TTC549 (cell line): ENCODE results near the gene NKAIN2.
"Not testable (repeated sequence)": the region's sequence is repeated elsewhere in the genome, so short reads cannot be mapped to it uniquely, and the experiment has no call there.

ENCODE experiments used
- FAIRE-seq: peaks from 2 replicates; lab custom pipeline; 2012; peaks lifted over from hg19 to GRCh38; lab: Jason Lieb, UNC

Gene NKAIN2

DNA sequence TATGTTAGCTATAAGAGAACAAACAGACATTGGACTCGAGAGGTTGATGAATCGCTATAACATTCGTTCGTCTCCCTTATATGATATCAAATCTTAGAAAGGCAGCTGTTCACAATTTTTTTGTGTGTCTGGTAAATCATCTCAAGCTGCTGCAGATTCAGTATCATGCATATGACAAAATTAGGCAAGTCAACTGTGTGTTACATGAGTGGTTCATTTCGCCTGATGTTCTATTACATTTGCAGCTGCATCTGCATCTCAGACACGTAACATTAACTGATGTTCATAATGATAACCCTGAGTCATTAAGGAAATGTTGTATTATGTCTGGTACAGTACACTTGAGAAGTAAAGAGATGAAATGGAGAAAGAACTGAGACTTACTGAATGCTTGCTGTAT lies 92.1 kb downstream of the NKAIN2 start:
- no peak for FAIRE-seq

DNA sequence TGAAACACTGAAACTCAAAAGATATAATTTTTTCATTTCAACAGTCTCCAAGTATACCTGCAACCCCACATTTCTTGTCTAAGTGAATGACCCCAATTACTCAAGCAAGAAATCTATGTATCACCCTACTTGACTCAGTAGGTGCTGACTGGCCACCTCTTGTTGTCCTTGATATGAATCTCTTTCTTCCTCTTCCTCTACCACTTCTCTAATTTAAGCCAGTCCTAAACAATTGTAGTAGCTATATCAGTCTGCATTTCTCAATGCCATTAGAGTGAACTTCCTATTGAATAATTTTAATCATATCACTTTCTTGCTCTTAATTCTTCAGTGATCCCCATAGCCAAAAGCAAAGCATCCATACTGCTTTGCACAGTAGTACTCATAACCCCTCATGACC lies 93.2 kb downstream of the NKAIN2 start:
- no peak for FAIRE-seq

DNA sequence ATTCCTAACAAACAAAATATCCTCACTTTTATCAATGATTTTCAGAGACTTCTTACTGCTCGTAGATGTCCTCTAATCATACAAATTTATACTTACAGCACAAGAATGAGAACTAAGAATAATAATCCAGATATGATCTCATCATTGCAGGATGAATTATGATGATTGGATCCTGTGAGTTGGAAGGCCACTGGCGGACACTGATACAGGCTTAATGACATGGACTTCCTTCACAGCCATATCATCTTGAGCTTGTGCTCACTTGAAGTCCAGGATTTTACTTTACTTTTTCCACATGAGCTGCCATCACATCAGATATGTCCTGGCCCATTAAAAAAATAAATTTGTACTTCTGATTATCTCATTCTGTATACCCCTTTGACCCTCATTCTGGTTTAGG lies 94.3 kb downstream of the NKAIN2 start:
- no peak for FAIRE-seq

DNA sequence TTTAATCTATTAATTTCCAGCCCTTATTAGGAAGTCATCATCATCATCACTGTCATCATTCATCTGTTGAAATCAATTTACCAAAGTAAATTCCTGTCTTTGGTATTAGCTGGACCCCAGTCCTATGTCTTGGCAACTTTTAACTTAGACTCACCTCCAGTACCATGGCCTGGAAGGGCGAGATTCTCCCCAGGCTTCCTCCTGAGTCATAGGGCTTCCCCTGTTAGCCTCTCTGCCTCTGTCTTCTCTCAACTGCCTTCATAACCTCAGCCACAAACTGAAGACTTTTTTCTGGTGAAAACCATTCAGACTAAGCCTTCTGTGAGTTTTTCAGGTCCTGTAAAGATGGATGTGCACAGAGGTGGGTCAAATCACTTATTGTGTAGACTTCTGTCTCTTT lies 95.0 kb downstream of the NKAIN2 start:
- FAIRE-seq: no peak

DNA sequence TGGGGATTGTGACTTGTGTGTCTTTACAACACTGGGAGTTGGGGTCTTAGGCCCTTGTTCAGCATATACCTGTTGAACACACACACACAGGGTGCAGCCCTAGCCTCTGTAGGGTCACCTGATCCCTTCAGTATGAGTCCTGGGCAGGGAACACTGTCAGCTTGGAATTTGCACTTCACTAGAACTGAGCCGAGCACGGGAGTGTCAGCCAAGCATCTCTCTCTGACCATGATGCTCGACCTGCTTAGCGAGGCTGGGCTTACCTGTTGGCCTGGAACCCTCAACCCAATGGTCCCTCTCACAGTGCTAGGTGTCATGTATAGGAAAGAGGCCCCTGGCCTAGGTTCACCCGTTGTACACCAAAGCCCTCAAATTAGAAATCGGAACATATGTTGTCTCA lies 96.1 kb downstream of the NKAIN2 start:
- no peak for FAIRE-seq

DNA sequence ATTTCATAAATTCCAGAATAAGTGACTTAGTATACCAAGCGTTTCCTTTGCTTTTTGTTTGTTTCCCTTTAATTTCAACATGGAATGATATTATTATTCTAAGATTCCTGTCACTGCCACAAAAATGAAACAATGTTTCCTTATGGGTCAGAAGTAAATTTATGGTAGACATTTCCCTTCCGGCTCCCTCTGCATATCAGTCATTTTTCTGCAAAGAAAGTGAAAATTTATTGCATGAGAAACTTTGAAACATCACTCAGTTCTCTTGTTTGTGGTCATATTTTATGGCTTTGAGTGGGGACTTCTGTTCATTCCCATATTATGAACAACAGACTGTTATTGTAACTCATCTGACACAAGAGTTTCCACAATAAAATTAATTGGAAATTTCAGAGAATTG lies 97.8 kb downstream of the NKAIN2 start:
- FAIRE-seq: no peak

DNA sequence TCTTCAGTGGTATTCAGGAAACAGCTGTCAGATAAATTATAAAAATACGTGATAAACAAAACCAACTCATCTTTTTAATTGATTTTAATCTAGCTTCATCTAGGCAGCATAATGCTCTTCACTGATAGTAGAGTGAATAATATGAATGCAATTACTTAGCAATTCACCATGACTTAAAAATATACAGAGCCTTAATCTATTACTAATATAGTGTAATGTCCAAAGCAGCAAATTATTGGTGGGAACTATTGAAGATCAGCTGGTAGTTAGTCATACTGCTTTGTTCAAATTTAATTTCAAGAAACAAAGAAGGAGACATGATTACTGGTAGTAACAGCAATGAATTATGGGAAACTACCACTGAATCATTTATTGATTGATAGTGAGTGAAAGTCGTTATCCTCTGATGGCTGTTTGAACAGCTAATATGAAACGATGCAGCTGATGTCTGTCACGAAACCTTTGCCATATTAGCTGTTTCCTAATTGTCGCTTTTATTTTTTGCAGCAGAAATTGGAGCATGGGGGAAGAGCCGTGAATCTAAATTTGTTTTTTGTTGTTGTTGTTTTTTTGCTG lies 99.2 kb downstream of the NKAIN2 start:
- no peak for FAIRE-seq

DNA sequence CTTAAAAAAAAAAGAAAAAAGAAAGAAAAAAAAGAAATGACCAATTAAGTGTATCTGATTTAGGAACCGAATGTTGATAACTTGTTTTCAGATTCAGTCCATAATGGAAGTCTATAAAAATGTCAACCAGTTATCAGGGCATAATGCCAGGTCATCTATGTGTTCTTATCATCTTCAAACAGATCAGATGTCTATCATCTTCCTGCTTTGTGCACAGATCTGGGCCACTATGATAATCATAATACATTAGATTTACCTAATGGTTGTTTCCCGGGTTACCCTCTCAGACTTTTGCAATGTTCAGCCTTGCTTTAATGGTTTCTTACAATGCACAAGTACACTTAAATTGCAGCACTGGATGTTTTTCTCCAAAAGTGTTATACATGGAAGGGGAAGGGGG lies 100.6 kb downstream of the NKAIN2 start:
- no peak for FAIRE-seq

DNA sequence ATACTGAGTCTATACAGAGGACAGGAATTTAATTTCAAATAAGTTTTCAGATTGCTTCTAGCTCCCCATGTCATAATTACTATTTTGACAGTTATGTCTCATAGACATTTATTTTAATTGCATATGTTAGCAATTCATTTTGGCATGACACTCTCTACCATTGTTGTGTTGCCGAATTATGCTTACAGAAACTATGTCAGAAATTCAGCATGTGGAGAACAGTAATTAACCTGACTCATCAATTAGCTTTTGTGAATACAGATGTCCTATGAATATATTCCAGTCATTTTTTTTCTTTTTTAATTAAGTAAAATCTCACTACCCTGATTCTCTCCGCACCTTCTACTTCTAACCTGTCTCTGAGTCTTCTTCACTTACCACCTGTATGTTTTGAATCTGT lies 105.1 kb downstream of the NKAIN2 start:
- no peak for FAIRE-seq

DNA sequence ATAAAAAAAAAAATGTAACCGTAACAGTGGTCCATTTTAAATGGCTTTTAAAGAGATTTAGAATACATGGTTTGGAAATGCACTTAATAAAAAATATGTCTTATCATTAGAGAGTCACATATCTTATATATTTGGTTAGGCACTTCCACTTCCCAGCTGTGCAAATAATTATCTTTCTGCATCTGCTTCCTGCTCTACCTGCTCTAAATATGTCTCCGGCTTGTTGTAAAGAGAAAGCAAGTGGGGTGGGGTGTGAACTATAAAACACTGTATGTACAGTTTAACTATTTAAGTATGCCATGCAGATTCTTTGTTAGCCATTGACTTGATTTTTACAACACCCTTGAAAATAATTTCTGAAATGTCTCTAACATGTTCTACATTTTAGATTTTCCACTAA lies 106.3 kb downstream of the NKAIN2 start:
- FAIRE-seq: no peak

DNA sequence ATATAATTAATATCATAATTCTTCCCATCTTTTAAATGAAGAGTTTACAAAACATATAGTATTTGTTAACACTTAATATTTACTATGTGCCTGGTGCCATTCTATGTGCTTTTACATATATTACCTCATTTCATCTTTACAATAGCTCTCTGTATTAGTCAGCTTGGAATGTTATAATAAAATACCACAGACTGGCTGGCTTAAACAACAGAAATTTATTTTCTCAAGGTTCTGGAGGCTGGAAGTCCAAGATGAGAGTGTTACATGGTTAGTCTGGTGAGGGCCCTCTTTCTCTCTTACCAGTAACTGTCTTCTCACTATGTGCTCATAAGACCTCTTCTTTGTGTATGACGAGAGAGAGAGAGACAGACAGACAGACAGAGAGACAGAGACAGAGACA lies 110.2 kb downstream of the NKAIN2 start:
- no peak for FAIRE-seq

DNA sequence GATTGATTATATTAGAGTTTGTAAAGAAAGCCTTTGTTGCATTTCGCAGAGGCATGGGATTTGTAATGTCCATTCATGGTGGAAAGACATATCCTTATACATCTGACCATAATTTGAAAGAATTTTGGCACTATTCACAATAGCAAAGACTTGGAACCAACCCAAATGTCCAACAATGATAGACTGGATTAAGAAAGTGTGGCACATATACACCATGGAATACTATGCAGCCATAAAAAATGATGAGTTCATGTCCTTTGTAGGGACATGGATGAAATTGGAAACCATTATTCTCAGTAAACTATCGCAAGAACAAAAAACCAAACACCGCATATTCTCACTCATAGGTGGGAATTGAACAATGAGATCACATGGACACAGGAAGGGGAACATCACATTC lies 119.7 kb downstream of the NKAIN2 start:
- not testable (repeated sequence) for FAIRE-seq

DNA sequence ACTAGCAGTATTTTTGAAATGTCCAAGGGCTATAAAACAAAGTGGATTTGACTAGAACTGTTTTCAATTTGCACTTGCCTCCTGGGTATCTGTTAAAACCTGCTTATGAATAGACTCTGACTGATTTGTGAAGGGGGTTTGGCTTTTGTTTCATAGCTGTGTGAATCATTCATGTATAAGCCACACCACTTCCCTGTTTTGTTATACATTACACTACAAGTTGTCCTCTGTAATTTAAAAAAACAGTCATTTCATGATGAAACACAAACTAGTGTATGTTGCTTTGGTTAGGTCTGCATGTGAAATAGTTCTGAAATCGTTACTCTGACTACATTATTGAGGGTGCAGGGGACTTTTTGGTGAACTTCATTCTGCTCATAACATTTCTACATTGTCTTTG lies 121.7 kb downstream of the NKAIN2 start:
- no peak for FAIRE-seq

DNA sequence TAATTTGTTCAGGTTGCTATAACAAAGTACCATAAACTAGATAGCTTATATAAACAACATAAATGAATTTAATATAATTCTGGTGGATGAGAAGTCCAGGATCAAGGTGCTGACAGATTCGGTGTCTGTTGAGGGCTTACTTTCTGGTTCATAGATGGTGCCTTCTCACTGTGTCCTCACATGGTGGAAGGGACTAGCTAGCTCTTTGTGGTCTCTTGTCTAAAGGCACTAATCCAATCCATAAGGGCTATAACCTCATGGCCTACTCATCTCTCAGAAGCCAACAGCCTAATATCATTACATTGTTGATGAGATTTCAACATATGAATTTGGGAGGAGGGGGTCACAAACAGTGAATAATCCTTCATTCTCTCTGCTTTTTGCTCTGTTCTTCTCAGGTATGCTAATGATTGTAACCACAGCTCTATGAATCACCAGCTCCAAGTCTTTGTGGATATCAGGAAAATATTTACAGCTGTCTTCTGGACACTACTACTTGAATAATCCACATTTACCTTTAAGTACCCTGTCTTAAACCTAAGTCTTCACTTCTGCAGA lies 122.3 kb downstream of the NKAIN2 start:
- FAIRE-seq: no peak

DNA sequence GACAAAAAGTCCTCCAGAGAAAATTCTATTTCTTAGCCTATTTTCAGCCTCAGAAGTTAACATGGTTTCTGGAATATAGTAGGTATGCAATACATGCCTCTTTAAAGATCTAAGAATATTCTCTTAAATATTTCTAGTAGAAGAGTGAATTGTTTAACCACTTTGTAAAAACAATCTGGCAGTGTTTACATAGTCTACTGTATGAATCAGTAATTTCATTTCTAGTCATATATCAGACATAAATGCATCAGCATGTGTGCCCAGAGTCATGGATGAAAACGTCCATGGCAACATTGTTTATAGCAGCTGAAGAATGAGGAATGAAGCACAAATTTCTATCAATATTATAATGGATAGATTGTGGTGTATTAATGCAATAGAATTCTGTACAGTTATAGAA lies 124.9 kb downstream of the NKAIN2 start:
- no peak for FAIRE-seq

DNA sequence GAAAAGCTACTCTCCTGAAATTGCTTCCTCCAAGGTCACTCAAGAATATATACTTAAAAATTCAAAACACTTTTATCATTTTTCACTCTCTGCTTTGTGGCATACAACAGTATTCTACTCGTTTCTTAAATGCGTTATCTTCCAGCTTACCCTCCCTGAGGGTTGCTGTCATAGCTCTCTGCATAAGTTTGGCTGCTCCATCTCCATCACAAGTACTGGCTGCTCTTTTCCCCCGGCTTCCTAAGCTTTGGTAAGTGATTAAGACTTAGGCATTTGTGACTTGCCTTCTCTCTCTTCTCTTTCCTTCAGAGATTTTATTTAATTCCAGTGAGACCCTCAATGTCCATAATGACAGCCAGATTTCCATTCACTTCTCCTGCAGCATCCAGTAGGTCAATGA lies 128.3 kb downstream of the NKAIN2 start:
- no peak for FAIRE-seq

DNA sequence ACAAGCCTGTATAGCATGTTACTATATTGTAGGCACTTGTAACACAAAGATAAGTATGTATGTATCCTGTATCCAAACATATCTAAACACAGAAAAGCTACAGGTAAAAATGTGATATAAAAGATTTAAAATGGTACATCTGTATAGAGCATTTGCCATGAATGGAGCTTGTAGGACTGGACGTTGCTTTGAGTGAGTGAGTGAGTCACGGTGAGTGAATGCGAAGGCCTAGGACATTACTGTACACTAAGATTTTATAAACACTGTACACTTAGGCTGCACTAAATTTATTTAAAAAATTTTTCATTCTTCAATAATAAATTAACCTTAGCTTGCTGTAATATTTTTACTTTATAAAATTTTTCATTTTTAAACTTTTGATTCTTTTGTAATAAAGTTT lies 136.9 kb downstream of the NKAIN2 start:
- no peak for FAIRE-seq

DNA sequence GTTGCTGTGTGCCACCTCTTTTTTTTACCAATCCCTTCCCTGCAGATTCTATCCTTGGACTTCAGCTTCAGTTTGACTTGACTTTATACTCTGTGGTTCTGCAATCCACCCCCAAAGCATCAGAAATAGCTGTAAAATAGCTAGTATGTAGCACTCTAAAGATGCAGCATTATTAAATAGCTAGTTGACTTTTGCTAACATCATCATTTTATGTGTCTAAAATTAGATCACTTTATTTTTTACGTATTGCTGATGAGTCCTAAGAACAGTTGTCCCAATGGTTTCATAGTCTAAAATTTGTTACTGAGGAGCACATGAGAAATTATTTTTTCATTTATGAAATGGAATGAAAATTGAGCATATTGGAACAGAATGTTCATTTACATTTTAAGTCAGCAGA lies 138.2 kb downstream of the NKAIN2 start:
- no peak for FAIRE-seq

DNA sequence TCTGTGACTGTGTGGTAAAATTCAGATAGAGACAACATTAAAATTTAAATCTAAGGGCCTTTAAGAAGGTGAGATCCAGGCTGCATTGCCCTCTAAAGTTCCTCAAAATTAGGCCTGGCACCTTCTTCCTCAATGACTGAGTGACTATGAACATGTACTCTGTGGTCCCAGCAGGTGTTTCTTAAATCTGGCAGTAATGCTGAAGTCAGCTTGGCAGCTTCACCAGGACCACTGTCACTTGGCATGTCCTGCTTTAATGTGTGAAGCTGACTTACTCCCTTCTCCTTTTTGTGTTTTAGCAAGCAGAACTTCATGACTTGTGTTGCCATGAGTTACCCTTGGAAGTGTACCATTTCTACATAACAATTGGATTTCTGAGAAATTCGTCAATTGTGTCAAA lies 141.7 kb downstream of the NKAIN2 start:
- no peak for FAIRE-seq

DNA sequence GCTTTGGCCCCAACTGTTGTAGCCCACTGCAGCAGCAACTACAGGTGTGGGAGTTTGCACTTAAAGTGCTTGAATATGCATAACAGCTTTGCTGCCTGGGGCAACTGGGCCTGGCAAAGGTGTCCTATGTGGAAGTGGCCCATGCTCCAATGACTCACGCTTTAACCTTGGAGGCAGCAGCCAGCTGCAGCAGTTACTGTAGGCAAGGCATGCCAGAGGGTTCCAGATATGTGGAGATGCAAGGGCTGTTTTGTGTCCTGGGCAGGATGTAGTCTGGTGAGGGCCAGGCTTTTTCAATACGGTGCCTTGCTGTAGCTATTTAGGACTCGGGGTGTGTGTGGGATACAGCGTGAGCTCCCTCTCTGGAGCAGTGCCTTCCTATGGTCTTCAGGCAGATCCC lies 150.3 kb downstream of the NKAIN2 start:
- FAIRE-seq: no peak

DNA sequence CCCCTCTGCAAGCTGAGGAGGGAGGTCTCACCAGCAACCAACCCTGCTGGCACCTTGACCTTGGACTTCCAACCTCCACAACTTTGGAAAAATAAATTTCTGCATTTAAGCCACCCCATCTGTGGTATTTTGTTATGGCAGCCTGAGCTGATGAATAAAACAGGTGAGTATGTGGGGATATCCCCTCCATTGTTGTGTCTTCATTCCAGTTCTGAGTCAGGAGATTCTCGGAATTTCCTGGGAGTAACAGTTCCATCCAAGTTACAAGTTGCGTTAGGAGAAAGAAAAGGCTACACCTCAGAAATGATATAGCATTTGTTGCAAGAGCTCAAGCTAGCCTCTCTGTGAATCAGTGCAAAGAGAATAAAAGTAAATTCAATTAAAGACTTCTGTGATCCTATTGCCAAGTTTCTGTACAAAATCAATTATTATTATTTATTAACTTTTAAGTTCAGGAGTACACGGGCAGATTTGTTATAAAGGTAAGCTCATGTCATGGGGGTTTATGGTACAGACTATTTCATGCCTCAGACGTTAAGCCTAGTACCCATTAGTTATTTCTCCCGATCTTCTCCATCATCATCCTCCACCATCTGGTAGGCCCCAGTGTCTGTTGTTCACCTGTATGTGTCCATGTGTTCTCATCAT lies 153.0 kb downstream of the NKAIN2 start:
- FAIRE-seq: no peak

DNA sequence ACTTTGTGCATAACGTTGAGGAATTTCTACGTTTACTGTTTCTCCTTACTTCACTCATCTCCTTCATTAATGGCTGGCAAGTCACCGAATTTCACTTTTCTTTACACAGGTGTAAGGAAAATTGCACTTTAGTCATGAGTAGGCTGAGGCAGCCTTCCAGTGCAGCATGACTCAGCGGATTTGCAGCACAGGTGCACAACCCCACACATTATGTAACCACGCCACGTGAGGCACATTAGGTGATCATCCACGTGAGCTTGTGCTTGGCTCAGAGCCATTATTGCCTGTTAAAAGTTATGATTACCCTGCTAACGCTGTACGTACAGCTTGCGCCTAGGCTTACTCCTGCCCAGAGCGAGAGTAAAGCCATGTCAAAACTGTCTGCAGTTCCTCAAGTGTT lies 158.8 kb downstream of the NKAIN2 start:
- FAIRE-seq: no peak

DNA sequence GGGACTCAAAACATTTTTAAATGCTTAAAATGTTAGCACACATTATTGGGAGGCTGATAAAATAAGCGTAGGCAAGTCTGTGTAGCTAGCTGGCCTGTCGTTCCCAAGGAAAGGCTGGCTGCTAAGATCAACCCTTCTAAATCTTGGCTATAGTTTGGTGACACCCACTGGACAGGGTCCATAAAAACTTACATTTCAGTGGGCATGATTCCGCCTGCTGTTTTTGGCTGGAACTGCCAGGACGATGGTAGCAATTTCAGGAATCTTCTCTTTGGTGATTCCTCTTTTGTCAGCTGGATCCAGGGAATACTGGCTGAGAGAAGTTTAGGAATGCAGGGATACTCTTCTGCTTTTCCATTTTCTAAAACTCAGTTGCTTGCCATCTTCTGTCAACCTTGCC lies 162.2 kb downstream of the NKAIN2 start:
- FAIRE-seq: no peak

DNA sequence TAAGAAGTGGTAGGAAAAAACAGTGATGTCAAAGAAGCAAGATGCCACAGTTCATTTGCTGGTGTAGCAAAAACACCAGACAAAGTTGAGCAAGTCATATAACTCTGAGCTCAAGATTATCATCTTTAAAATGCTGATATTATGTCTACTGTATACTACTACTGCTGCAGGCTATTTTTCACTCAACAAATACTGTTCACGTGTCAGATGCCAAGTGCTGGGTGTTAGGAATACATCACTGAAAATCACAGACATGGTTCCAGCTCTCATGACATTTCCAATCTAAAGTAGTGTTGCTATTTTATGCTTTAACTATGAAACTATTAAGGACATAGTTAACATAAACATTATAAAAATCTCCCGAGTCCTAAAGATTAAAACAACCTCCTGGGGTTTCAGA lies 163.0 kb downstream of the NKAIN2 start:
- FAIRE-seq: no peak
